ENCODE results near the gene TARBP2.

DNA sequence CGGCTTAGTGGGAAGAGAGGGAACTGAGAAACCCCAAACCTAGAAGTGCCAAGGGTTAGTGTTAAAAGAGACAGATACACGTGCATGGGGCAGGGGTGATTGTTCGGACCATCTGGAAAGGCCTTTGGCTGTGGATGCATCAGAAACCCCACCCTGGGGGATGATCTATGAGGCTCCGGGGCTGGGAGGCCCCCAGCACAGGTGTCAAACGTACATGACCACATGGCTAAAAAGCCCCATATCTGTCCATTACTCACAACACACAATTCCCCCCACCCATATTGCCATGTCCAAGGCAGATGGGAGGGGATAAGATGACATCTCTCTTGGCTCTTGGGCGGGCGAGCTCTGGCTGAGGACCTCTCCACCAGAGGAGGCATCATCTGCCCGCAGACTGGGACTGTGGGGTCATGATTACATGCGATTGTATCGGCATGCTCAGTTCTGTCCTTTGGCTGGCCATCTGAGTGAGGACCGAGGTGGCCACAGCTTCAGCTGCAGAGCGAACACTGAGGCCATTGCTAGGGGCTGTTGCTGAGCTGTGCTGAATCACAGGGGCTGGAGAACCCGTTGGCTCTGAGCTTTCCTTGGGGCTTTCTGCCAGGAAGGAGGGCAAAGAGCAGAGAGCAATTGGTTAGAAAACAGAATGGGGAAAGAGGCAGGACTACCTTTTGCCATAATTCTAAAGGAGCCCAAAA is 15.8 kb downstream of the TARBP2 start:
- TF ChIP-seq CTCF (IDR thresholded peaks at IDR 0.05) (no peak), POLR2A (IDR thresholded peaks at IDR 0.05) (no peak), EP300 (IDR thresholded peaks at IDR 0.05) (no peak)
